Measurements from ENCODE around the gene PRPS1.

DNA sequence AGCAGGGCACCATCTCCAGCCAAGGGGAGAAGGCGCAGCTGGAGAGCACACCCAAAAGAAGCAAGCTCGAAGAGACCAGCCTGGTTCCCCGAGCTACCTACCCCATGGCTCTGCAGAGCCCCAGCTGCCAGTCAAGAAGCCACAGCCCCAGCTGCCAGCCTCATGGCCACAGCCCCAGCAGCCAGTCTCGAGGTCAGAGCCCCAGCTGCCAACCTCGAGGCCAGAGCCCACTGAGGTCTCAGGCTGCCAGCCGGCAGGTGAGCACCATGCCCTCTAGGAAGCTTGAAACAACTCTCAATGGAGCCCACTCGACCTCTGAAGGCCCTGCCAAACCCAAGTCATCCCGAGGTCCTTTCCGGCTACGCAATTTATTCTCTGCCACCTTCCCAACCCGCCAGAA, 27.0 kb upstream of the PRPS1 start:
- no peak for TF ChIP-seq POLR2A (IDR thresholded peaks at IDR 0.05; ENCODE audit: low read length)
- TF ChIP-seq GATA1 (IDR thresholded peaks at IDR 0.05; ENCODE audit: low read depth, low read length), result no peak

Data from erythroblast (primary cell).